GM21360 (cell line): ENCODE measurements around the gene POFUT1.
"Not testable (repeated sequence)": the region's sequence is repeated elsewhere in the genome, so short reads cannot be mapped to it uniquely, and the experiment has no call there.

ENCODE experiments used
- ATAC-seq: cut with Tn5 transposase; IDR thresholded peaks from one replicate; pipeline ENCODE4 v1.9.1; 2021; ENCODE audit warnings: mild to moderate bottlenecking, moderate library complexity; ENCODE audit not compliant: unreplicated experiment

Gene POFUT1

GRCh38 chr20:32232326-32232886 is 24.7 kb downstream of the POFUT1 start:
- no peak for ATAC-seq

DNA sequence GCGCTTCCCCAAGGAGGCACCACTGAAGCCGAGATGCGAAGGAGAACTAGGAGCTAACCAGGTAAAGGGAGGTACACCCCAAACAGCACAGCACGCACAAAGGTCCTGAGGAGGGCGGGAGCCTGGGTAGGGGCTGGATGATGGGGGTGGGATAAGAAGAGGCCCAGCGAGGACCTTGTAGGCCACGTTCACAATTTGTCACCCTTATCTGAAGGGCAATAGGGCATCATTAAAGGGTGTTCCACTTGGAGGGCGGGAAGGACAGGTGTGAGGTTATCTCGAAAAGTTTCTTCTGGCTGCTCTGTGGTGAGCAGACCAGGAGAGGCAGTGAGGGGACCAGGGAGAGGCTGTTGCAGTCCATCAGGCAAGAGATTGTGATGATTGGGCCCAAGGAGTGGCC is 25.6 kb downstream of the POFUT1 start:
- ATAC-seq: no peak

GRCh38 chr20:32234135-32234808 is 26.6 kb downstream of the POFUT1 start:
- ATAC-seq: no peak

DNA sequence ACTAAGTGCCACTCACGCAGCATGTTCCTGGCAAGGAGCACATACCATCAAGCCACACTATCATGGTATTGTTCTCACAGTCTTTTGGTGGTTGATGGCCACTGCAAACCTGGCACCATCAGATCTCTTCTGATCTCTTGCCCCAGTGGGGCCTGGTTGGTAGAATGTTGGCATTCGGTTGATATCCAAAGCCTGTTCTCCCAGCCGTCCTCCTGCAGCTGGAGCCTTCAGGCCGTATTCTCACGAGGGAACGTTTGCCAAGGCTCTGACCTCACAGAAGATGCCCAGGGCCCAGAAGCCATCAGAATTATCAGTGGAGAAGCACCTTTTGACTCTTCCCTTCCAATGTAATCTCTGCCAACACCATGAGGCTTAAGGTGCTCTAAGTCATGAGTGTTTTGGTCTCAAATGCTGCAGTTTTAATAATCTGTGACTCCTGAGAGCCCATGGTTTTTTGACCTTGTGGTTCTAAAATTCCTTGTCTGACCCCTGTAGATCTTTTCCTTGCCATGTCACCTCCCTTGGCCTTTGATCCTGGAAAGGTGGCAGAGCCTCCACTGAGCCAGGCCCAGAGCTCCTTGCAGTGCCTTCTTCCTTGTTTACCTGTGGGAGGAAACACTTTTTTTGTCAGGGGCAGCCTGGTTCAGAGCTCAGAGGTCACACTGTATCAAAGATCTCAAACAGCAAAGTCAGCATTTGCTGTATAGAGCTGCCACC is 27.8 kb downstream of the POFUT1 start:
- ATAC-seq: no peak

GRCh38 chr20:32236048-32236533 is 28.4 kb downstream of the POFUT1 start:
- ATAC-seq: no peak

- no peak for ATAC-seq
These were observed 29.1 kb downstream of the POFUT1 start for GRCh38 chr20:32236819-32237218.

GRCh38 chr20:32237419-32237818 is 29.7 kb downstream of the POFUT1 start:
- ATAC-seq: no peak

DNA sequence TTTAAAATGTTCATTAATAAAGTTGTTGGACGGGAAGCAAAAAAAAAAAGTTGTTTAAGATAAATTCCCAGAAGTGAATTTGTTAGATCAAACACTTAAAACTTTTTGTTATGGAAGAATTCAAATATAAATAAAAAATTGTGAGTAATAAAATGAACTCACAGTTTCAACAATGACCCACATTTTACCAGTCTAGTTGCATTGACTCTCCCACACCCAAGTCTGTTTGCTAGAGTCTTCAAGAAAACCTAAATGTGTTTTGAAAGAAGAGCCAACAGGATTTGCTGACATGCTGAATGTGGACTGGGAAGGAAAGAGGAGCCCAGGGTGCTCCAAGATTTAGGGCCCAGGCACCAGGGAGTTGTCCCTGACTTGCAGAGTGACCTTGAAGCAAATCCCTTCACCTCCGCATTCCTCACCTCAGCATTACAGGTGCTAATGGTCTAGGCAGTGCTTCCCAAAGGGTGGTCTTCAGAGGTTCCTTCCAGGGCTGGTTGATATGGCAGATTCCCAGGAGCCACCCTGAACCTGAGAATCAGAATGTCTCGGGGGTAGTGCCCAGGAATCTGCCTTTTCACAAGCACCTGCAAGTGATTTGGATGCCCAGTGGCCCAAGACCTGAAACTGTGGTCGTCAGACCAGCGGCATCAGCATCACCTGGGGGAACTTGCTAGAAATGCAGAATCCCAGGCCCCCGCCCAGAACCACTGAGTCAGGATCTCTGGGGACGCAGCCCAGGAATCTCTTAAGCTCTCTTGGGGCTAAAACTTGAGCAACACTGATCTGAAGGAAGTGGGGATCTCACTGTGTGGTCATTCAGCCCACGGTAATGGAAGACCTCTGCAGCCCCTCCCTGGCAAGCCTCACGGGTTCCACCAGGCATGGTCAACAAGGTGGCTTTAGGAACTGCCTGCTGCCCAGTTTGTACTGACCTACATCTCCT is 31.1 kb downstream of the POFUT1 start:
- ATAC-seq: no peak

DNA sequence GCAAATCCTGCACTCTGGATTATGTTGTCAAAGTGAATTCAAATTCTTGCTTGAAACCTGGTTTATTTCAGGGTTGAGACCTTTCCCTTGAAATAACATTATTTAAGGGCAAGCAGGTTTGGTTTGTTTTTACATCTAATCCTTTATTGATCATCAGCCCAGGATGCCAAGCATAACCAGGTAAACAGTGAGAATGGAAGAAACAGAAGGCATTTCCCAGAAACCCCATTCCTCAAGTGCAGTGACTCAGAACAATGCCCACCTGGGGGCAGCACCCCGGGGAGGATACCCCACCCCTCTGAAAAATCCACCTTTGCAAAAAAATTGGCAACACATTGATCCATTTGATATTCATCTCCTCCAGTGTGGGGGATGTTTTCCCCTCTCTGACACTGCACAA is 32.5 kb downstream of the POFUT1 start:
- ATAC-seq: no peak

DNA sequence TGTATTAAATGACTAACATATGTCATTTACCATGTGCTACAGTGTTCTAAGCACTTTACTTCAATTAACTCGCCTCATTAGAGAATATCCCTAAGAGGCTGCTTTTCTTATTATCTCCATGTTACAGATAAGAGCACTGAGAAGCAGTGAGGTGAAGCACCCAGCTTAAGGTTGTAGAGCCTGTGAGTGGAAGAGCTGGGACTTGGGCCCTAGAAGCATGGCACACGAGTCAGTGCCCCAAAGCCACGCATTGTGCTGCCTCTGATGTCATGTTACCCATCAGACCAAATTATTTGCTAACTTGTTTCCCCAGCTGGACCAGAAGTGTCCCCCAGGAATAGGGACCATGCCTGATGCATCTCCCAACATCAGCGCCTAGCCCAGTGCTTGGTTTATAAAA is 34.1 kb downstream of the POFUT1 start:
- ATAC-seq: no peak

GRCh38 chr20:32244150-32244823 is 36.6 kb downstream of the POFUT1 start:
- no peak for ATAC-seq

GRCh38 chr20:32244959-32245358 is 37.3 kb downstream of the POFUT1 start:
- no peak for ATAC-seq

DNA sequence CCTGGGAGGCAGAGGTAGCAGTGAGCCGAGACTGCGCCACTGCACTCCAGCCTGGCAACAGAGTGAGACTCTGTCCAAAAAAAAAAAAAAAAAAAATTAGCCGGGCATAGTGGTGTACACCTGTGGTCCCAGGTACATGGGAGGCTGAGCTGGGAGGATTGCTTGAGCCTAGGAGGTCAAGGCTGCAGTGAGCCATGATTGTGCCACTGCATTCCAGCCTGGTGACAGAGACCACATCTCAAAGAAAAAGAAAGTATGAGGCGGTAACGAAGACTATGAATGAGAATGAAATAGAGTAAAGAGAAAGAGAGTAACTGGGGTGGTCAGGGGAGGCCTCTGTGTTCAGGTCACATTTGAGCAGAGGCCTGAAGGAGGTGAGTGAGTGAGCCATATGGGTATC is 38.5 kb downstream of the POFUT1 start:
- ATAC-seq: not testable (repeated sequence)

DNA sequence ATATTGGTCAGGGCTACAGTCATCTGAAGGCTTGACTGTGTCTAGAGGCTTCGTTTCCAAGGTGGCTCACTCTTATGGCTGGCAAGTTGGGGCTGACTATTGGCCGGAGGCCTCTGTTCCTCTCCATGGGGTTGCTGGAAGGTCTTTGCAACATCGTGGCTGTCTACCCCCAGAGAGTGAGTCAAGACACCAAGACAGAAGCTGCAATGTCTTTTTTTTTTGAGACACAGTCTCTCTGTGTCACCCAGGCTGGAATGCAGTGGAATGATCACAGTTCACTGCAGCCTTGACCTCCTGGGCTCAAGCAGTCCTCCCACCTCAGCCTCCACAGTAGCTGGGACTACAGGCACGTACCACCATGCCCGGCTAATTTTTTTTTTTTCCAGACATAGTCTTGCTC is 40.4 kb downstream of the POFUT1 start:
- ATAC-seq: no peak

DNA sequence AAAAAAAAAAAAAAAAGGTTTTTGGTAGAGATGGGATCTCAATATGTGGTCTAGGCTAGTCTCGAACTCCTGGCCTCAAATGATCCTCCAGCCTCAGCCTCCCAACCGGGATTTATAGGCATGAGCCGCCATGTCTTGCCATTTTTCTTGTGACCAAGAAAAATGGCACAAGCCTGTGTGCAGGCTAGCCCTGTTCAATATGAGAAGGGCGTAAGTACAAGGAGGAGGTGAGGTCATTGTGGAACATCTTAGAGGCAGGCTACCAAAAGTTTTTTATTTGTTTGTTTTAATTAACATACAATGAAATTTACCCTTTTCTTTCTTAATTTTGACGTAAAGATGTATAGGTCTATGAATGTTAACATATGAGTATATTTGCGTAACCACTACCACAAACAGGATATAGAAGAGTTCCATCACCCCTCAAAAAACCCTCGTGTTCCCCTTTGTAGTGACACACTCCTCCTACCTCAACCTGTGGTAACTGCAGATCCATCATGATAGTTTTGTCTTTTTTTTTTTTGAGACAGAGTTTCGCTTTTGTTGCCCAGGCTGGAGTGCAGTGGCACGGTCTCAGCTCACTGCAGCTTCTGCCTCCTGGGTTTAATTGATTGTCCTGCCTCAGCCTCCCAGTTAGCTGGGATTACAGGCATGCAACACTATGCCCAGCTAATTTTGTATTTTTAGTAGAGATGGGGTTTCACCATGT is 41.5 kb downstream of the POFUT1 start:
- no peak for ATAC-seq

DNA sequence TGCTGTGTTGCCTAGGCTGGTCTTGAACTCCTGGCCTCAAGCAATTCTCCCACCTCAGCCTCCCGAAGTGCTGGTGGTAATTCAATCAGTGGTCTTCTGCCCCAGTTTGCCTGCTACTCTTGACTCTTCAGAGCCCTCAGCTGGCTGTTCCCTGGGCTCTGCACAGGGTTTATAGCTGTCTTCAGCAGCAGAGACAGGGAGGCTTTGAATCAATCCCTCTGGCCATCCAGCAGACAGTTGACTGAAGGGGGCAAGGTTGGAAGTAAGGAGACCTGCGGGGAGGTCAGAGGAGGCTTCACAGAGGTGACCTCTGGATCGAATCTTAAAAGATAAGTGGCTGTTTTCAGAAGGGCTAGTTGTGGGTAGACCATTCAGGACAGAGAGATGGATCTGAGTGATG is 43.8 kb downstream of the POFUT1 start:
- no peak for ATAC-seq

GRCh38 chr20:32252189-32252588 is 44.5 kb downstream of the POFUT1 start:
- no peak for ATAC-seq

GRCh38 chr20:32260973-32261372 is 53.3 kb downstream of the POFUT1 start:
- ATAC-seq: not testable (repeated sequence)

DNA sequence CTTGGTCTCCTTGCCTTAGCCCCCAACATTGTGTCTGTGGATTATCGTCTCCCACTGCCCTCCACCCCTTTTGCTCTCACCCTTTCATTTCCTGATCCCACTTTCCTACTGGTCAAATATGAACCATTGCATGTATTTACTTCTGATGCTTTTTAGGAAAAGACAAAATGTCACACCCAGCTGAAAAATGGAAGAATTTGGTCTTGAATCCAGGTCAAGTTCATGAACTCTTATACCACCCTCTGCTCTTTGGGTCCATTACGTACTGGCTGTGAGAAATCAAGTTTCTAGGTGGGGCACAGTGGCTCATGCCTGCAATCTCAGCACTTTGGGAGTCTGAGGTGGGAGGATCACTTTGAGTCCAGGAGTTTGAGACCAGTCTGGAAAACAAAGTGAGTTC is 54.0 kb downstream of the POFUT1 start:
- no peak for ATAC-seq

DNA sequence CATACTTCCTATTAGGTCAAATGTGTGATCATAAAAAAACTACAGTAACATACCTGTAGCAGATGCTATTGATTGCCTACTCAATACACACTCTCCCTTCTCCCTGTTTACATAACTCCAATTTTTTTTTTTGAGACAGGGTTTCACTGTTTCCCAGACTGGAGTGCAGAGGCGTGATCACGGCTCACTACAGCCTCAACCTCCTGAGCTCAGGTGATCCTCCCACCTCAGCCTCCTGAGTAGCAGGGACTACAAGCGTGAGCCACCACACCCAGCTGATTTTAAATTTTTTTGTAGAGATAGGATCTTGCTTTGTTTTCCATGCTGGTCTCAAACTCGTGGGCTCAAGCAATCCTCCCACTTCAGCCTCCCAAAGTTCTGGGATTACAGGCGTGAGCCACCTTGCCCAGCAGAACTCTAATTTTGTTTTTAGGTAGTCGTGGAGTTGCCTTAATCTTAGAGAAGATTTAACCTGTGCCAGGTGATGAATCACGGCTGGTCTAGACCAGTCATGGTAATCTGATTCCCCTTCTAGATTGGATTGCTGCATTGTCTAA is 55.8 kb downstream of the POFUT1 start:
- ATAC-seq: no peak
